ENCODE data around the gene TUBAL3. TPM values are rescaled to one million over a fixed set of nuclear protein-coding genes. Genes with fewer than 3 reads are reported as not detected.

The TUBAL3 gene
- not detected in 2 replicates for total RNA-seq

DNA sequence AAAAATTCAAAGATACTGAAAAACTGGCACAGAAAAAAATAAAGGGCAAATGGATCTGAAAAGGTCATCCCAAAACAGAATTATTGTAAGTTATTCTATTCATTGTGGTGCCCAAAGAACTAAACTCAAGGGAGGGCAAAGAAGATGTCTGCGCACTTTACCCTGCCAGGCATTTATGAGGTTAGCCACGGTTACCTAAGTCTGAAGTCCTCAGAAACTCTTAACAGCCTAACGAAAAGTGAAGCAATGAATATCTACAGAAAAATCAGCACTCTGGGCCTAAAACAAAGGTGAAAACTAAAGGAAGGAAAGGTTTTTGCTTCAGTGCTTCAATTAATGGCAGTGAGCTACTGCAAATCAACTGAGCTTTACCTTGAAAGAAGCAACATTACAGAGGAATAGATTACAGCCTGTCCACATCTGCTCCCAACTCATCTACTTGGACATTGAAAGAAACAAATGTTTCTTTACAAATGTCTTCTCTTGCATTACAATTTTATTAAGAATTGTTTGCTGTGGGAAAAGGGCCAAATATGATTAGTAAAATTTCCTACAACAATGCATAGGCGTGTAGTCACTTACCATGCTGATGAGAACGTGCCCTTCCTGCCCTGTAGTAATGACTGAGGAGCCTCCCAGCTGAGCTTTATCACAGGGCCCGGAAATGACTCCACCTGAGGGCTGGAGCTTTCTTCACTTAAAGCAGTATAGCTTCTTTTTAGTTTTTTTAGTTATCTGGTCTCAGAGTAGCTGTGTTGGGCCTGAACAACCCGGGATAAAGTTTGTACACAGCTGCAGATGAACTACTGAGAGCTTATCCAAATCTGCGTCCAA lies at the start of gene TUBAL3:
Gene TUBAL3, minus strand, starts transcription at position 621 of the 834 bp plus-strand sequence. Its CDS starts 36 bp downstream, at position 585.

DNA sequence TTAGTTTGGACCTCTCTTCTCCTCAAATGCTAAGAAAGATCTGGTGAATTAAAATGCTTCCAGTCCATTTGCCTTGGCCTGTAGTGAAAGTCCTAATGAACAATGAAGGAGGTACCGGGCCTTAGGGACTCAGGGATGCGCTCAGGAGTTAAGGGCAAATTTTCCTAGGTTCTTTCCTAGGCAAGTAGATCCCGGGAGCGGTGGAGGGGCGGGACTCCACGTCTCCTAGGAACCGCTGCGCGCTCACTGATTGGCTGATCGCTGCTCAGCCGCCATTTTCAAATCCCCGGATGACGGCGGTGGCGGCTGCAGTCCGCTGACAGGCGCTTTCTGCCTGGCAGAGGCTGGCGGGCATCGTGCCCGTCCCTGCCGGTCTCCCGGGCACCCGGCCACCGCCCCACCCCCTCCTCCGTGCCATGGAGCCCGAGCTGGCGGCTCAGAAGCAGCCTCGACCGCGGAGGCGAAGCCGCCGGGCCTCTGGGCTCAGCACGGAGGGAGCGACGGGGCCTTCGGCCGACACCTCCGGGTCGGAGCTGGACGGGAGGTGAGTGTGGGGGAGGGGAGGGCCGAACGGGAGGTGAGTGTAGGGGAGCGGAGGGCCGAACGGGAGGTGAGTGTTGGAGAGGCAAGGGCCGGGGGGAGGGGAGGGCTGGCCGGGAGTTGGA lies 7.8 kb upstream of the TUBAL3 start, which contains the start of gene NET1:
Gene NET1, plus strand, starts transcription at position 281 of the 665 bp plus-strand sequence. Its CDS starts 136 bp downstream, at position 417.

DNA sequence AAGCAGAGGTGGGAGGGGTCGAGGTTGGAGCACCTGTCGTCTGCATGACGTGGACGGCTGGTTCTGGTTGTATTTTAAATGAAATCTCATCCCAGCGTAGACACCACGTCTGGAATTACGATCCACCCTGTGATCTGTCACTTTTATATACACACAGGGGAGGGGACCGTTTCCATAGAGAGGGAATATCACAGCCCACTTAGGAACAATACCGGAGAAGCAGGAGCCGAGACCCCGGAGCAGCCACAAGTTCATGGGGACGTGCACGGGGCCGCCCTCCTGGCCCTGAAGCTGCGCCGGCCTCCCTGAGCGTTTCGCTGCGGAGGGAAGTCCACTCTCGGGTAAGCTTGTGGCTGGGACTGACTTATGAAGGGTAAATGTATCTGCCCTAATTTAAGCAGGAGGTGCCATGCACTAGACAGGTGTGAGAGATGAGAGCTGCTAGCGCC lies 39.7 kb downstream of the TUBAL3 start, which contains the start of gene UCN3:
Gene UCN3, plus strand, starts transcription at position 77 of the 449 bp plus-strand sequence. CDS start 8,755 bp downstream, outside the sequence.

Other genes starting within 250 kb of the TUBAL3 start
- not detected in 2 replicates for gene AKR1C8, start 219.7 kb downstream of the TUBAL3 start, total RNA-seq
- gene AKR1C4, start 208.0 kb downstream of the TUBAL3 start, total RNA-seq: not detected in 2 replicates
- gene UCN3, start 39.9 kb downstream of the TUBAL3 start, total RNA-seq: not detected in 2 replicates
- gene NET1, start 7.7 kb upstream of the TUBAL3 start, total RNA-seq: 3.9 and 4.5 TPM in 2 replicates
- not detected in 2 replicates for gene CALML5, start 94.7 kb upstream of the TUBAL3 start, total RNA-seq
- gene CALML3, start 120.1 kb upstream of the TUBAL3 start, total RNA-seq: not detected in 2 replicates

All from cardiac ventricle fibroblast (primary cell).